HG03575 (cell line): Measurements from ENCODE around the gene GIGYF1.
A peak's percentile ranks its signal among the peaks of the same experiment; 100 is the strongest.
"Not testable (repeated sequence)": the region's sequence is repeated elsewhere in the genome, so short reads cannot be mapped to it uniquely, and the experiment has no call there.

Source experiments
- ATAC-seq: cut with Tn5 transposase; IDR thresholded peaks from one replicate; pipeline ENCODE4 v1.9.1; 2021; ENCODE audit not compliant: unreplicated experiment, insufficient number of reproducible peaks, low FRiP score; ENCODE audit errors: extremely low read depth

The GIGYF1 gene

DNA sequence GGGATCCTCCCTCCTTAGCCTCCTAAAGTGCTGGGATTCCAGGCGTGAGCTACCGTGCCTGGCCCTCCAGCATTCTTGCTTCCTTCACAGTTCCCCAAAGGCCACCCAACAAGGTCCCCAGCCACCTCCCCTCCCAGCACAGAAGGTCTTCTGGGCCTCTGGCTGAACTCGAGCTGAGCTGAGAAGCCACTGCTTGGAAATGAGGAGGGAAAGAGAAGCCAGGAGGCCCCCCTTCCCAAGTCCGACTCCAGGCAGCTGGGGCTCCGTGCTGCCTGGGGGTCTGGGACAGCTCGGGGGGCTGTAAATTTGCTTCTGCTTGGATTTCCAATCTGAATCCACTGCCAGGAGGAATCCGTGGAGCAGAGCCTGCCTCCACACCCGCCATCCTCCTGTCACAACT, 20.7 kb upstream of the GIGYF1 start:
- ATAC-seq, result no peak

DNA sequence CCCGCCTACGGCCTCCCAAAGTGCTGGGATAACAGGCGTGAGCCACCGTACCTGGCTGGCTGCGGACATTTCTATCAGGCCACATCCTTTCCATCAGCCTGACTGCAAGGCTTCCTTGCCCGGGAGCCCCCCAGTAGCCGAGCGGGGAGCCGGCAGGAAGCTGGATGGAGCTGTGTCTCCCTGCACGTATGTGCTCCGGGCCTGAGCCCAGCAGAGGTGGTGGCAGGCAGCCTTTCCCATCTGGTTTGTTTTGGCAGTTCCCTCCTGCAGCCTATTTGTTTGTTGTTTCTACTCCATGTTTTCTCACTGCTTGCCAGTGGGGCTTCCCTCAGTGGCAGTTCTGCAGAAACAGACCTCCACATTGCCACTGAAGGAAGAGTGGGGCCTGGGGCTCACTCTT, 17.3 kb upstream of the GIGYF1 start:
- no peak for ATAC-seq

DNA sequence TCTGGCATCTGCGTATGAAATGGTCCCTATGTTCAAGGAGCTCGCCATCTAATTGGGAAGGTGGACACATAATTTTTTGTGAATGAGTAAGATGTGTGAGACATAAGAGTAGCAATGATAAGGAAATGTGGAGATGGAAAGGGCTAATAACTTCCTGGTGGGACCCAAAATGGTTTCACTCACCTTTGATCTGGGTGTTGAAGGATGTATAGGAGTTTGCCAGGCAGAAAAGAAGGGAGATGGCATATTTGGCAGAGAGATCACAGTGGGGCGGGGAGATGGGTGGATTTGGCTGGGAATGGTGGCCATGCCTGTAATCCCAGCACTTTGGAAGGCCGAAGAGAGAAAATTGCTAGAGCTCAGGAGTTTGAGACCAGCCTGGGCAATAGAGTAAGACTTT, 16.4 kb upstream of the GIGYF1 start:
- ATAC-seq, result no peak

DNA sequence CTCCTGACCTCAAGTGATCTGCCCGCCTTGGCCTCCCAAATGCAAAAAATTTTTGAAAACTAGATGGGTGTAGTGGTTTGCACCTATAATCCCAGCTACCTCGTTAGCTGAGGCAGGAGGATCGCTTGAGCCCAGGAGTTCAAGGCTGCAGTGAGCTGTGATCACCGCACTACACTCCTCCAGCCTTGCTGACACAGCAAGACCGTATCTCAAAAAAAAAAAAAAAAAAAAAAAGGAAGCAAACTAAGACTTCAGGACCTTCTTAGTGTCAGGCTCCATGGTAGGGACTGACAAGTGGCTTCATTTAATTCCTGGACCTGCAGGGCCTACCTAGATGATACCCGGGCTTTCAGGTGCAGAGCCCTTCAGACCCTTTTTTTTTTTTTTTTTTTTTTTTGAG, 14.3 kb upstream of the GIGYF1 start:
- ATAC-seq, result no peak

DNA sequence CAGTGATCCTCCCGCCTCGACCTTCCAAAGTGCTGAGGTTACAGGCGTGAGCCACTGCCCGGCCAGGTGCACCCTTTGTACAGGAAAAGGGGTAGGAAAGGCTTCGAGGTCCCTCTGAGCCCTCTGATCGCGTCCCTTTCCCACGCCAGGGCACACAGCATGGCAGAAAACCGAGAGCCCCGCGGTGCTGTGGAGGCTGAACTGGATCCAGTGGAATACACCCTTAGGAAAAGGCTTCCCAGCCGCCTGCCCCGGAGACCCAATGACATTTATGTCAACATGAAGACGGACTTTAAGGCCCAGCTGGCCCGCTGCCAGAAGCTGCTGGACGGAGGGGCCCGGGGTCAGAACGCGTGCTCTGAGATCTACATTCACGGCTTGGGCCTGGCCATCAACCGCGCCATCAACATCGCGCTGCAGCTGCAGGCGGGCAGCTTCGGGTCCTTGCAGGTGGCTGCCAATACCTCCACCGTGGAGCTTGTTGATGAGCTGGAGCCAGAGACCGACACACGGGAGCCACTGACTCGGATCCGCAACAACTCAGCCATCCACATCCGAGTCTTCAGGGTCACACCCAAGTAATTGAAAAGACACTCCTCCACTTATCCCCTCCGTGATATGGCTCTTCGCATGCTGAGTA, 12.7 kb upstream of the GIGYF1 start:
- no peak for ATAC-seq

DNA sequence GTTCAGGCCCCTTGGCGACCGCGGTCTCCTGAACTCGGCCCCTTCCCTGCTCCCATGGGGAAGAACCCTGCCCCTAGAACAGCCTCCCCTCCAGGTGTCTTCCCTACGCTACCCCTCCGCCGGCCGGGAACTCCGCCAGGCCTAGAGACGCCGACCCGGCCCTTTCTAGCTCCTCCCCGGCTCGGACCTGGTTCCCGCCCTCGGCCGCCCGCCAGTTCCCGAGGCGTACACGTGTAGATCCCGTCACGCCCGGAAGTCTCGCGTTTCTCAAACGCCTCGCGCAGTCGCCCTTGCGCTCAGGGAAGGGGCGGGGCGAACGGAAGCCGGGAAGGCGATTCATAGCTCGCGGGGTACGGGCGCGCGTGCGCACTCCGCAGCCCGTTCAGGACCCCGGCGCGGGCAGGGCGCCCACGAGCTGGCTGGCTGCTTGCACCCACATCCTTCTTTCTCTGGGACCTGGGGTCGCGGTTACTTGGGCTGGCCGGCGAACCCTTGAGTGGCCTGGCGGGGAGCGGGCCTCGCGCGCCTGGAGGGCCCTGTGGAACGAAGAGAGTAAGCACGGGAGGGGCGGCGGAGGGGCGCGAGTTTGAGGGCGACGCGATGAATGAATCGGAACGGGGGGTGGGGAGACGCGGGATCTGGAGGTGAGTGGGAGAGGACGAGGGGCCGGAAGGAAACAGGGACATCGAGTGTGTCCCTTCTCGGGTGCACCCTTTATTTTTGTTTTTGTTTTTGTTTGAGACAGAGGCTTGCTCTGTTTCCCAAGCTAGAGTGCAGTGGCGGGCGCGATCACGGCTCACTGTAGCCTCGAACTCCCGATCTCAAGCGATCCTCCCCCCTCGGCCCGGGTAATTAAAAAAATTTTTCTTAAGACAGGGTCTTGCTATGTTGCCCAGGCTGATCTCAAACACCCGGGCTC, 12.0 kb upstream of the GIGYF1 start, which contains the start of gene POP7:
POP7 (plus strand) TSS at position 369 of the 919 bp plus-strand sequence. CDS start 710 bp downstream, outside the sequence.
- peak; percentile 36 for ATAC-seq

DNA sequence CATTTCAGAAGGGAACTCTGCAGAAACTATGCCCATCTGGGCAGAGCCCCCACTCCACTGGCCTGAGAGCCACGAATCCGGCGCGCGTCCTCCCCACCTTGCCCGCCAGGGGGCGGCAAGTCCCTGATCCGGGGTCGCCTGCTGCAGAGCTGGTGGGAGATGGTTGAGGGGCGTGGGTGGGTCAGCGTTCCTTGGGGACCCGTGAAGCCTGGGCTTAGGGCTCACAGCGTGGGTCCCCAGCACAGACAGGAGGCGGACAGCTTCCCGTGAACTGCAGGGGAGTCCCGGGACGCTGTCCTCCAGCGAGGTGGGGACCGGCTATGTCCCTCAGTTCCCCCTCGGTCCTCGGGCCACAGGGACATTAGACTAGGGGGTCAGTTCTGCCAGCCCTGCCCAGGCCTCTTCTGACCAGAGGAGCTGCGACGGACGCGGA, 11.3 kb upstream of the GIGYF1 start:
- peak; percentile 28 for ATAC-seq

DNA sequence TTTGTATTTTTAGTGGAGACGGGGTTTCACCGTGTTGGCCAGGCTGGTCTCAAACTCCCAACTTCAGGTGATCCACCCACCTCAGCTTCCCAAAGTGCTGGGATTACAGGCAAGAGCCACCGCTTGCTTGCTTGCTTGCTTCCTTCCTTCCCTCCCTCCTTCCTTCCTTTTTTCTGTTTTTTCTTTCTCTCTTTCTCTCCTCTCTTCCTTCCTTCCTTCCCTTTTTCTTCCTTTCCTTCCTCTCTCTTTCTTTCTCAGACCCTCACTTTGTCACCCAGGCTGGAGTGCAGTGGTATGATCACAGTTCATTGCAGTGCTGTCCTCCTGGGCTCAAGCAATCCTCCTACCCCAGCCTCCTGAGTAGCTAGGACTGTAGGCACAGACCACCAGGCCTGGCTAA, 7.0 kb upstream of the GIGYF1 start:
- ATAC-seq, result not testable (repeated sequence)

DNA sequence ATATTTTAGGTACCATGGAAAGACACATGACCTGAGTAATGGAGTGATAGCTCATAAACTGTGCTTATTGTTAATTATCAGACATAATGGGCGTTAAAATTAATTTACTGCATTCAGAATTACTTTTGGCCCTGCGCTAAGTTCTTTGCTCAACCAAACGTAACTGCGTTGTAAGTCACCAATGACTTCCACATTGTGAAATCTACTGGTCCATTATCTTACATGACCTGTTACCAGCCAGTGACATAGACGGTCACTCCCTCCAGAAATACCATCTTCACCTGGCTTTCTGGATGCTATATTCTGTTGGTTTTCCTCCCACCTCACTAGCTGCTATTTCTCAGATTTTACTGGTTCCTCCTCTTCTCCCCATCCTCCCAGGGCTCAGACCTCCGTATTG, 5.0 kb upstream of the GIGYF1 start:
- no peak for ATAC-seq

DNA sequence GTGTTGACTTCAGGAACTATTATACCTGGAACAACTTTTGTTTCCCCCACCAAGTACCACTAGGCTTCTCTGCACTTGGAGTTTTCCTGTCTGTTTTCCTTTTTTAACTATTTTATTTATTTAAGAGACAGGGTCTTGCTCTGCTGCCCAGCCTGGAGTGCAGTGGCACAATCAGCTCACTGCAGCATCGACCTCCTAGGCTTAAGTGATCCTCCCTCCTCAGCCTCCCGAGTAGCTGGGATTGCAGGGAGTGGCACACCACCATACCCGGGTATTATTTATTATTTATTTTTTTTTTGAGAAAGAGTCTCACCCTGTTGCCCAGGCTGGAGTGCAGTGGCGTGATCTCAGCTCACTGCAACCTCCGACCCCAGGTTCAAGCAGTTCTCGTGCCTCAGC, 2.1 kb upstream of the GIGYF1 start:
- no peak for ATAC-seq

DNA sequence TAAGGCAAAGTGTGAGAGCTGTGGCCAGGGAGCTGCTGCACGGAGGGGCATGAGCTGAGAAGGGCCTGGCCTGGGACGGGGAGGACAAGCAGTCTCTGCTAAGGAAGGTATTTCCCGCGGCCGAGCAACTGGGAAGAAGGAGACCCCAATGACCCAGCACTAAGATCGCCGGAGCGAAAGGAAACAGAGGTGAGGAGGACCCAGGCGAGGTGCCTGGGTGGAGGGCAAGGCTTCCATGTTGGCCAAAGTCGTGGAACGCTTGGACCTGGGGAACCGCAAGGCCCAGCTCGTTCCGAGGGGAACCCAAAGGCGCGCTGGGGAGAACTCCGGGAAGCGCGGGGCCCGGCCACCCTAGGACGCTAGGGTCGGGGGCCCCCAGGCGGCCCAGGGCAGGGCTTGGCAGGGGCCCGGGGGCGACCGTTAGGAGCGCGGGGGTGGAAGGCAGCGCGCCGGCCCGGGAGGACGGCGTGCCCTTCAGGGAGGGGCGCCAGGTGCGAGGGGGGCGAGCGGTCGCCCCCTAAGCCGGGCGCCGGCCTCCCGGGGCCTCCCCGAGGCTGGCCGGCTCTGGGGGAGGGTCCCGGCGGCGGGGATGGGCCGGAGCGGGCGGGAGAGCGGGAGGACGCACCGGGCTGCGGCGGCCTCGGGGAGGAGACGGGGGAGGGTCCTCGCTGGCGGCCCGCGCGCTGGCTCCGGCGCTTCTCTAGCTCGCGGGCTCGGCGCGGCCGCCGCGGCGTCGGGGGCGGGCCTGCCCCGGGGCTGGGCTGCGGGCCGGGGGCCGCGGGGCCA, 545 bp downstream of the GIGYF1 start:
- ATAC-seq, result no peak

DNA sequence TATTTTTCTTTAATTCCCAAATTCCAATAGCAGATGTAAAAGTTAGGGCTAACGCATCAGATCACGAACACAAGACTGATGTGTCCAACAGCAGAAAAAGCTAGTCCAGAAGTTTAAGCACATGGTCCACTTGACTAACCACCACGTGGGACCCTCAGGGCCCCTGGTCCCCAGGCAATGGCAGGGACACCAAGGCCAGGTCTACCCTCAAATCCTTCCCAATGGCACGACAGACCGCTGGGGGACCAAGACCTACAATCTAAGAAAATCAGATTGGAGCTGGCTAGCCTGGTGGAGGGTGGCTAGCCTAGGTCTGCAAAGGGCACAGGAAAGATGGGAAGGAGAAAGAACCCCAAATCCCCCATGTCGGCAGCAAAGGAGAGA, 1.5 kb downstream of the GIGYF1 start:
- no peak for ATAC-seq

DNA sequence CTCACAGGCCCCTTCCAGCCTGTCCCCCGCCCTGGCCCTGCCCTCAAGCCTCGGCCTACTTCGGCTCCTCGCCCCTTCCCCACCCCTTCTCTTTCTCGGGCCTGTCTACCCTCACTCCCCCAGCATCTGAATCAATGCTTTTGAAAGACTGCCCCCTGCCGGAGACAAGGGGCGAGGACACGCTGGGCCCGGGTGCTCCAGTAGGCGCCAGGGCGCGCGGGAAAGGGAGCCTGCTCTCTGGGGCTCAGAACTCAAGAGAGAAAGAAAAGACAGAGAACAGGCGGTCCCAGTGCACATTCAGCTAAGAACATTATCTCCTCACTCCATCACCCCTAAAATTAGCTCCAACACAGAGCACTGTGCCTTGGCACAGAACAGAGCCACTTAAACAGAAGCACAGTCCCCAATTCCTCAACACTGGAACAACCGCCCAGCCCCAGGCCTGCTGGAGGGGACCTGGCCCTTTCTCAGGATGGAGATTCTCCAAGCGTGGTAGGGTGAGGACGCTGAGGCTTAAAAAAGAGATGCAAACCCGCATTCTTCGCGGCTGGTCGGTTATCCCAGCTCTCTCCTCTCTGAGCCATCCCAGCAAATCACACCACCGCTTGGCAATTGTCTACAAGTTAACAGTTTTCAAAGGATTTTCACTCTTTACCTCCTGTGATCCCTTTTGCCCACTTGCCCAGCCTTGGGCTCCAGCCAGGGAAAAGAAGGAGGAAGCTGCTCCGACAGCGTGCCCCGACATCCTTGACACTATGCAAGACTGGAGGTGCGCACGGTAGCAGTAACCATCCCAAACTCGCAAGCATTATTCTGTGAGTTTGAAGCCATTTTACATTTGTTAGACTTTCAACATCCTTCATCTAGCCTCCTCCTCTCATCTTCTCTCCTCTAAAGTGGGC, 2.1 kb downstream of the GIGYF1 start:
- no peak for ATAC-seq

DNA sequence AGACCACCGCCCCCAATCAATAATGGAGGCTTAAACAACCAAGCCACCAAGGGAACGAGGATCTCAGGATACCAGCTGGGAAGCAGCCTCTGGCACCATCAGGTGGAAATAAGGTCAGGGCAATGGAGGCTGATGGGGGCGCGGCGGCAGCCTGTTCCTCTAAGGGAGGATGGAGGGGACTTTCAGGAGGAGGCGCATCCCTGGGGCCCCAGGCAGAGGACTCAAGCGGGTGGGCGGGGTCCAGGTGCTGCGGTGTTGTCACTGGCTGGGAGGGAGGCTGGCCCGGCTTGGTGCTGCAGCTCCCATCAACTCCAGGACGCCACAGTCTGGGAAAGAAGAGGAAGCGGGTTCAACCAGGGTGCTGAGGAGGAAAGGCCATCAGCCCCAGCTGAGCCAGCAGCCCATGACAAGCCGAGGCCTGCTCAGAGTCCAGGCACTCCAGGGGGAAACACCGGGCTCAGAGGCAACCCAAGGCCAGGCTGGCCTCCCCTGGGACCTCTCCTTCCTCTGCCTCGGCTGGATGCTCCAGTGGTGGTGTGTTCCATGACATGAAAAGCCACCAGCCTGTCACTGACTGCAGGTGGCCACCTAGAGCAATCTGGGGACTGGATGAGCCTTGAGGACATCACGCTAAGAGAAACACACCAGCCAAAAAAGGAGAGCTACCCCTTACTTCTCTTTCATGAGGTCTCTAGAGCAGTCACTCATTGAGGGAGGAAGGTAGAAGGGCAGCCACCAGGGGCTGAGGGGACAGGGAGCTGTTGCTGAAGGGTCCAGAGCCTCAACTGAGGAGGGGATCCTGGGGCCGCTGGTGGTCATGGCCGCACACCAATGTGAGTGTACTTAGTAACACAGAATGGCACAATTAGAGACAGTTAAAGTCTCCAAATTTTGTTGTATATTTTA, 4.6 kb downstream of the GIGYF1 start:
- ATAC-seq, result no peak

DNA sequence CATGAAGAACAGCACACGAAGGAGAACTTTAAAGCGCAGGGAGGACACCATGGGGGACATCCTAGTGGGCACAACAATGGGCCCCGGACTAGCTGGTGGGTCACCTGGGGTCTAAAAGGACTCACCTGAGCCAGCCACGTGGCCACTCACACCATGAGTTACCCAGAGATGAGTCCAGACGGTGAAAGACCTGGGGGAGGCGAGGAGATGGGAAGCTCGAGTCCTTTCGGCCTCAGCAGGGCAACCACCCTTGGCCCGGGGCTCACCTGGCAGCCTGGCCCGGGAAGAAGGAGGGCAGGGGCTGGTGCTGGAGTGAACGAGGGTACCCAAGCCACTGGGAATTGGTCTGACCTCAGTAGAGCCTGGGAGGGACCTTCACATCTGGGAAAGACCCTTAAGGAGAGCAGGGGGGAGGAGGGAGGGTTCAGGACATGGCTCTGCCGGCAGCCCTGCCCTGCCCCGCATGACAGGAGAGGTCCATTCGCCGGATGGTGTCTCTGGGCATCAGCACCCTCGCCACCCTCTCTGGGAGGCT, 5.7 kb downstream of the GIGYF1 start:
- no peak for ATAC-seq

DNA sequence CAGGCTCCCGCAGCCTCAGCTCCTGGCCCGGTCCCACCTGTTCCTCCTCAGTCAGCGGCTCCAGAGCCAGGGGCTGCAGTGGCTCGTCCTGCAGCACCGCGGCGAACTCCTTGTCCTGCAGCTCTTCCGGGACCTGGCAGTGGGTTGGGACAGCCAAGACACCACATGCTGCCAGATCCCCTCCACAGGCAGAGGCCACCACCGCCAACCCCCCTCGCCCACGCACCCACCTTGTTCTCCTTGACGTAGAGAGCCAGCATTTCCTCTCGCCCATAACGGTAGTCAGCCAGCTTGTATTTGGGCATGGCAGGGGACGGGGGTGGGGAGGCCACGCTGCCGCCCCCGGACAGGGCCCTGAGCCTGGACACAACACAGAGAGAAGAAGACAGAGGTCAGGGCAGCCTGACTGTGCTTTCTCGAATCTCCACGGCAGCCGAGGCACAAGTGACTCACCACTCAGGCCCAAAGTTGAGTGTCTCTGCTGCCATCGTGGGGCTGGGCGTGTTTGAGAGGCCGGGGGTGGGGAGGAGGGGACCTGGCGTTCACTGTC, 6.2 kb downstream of the GIGYF1 start:
- ATAC-seq, result no peak

DNA sequence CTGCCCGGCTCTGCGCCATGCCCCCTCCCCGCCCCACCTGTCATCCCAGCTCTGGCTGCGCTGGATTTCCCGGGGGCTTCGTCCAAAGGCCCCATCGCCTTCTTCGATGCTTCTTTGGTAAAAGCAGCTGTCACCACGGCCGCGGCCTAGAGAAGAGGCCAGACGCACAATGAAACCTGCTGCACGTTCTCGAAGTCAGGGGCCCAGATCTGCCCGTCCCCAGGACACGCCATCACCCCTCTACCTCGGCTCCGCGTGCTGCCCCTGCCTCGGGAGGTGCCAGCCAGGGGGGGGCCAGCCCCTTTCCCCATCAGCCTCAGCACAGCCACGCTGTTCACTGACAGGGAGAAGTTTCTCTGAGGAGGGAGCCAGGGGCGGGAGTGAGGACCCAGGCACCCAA, 6.8 kb downstream of the GIGYF1 start:
- ATAC-seq, result no peak
